Subcutaneous adipose tissue (tissue), 4 donors: ENCODE data around the gene CACNG3. TPM values are rescaled to one million over a fixed set of nuclear protein-coding genes. Genes with fewer than 3 reads are reported as not detected.

ENCODE experiments used
- total RNA-seq, 4 donors: library from RNA; depleted of rRNA; stranded (reverse); fragments of >200 nt; gene quantifications; one replicate each; pipeline ENCODE4 v1.1.0, GENCODE V29; 2016
- TF ChIP-seq, protein P1 (sequence below): fragments of 450-650 bp; IDR thresholded peaks from one replicate; pipeline ENCODE4 v1.5.1; 2016; ENCODE audit warnings: low read depth, mild to moderate bottlenecking, control low read depth, antibody characterized with exemption, moderate library complexity

CACNG3 gene
- total RNA-seq, 4 donors from 2014 or later, result not detected

DNA sequence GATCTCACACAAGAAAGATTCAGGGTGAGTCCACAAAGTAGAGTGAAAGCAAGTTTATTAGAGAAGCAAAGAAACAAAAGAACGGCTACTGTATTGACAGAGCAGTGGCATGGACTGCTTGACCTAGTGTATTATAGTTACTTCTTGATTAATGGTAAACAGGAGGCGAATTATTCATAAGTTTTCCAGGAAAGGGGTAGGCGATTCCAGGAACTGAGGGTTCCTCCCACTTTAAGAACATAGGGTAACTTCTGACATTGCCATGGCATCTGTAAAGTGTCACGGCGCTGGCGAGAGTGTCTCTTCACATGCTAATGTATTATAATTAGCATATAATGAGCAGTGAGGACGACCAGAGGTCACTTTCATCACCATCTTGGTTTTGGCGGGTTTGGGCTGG is 93.2 kb downstream of the CACNG3 start:
- TF ChIP-seq, protein P1, sequence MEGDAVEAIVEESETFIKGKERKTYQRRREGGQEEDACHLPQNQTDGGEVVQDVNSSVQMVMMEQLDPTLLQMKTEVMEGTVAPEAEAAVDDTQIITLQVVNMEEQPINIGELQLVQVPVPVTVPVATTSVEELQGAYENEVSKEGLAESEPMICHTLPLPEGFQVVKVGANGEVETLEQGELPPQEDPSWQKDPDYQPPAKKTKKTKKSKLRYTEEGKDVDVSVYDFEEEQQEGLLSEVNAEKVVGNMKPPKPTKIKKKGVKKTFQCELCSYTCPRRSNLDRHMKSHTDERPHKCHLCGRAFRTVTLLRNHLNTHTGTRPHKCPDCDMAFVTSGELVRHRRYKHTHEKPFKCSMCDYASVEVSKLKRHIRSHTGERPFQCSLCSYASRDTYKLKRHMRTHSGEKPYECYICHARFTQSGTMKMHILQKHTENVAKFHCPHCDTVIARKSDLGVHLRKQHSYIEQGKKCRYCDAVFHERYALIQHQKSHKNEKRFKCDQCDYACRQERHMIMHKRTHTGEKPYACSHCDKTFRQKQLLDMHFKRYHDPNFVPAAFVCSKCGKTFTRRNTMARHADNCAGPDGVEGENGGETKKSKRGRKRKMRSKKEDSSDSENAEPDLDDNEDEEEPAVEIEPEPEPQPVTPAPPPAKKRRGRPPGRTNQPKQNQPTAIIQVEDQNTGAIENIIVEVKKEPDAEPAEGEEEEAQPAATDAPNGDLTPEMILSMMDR, result no peak

DNA sequence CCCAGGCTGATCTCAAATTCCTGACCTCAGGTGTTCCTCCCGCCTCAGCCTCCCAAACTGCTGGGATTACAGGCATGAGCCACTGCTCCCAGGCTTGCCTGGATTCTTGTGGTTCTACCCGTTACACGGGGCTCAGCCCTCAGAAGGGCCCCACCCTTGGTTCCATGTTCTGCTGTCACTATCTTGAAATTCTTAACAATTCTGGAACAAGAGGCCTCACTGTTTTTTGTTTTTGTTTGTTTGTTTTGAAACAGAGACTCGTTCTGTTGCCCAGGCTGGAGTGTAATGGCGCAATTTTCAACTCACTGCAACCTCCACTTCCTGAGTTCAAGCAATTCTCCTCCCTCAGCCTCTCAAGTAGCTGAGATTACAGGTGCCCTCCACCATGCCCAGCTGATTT is 96.6 kb downstream of the CACNG3 start:
- TF ChIP-seq, protein P1, result no peak

DNA sequence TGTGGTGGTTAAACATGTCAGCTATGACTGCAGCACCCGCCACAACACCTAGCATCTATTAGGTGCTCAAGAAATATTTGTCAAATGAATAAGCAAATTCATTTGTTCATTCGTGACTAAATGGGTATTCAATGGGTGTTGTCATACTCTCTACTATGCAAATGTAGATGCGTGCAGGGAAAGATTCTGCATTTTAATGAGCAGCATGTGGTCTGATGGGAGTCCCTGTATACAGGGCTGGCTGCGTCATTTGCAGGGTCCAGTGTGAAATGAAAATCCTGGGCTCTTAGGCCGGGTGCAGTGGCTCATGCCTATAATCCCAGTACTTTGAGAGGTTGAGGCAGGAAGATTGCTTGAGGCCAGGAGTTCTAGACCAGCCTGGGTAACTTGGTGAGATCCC is 97.5 kb downstream of the CACNG3 start:
- TF ChIP-seq, protein P1, result no peak

DNA sequence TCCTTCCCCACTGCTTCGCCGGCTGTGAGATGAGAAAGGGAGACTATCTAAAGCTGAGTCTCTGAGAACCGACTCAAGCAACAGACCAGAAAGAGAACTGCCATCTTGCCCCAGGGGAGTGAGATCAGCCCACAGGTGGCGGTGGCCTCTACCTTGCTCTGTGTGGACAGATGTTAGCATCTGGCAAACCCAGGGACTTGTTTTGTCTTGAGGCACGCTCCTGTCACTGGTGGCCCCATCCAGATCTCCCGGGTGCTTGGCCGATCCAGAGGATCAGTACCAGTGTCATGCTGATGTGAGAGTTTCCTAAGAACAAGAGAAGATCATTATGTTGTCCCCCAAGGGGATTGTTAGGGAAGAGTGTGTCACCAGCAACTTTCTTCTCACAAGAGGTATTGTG is 101.4 kb downstream of the CACNG3 start:
- TF ChIP-seq, protein P1, result no peak

DNA sequence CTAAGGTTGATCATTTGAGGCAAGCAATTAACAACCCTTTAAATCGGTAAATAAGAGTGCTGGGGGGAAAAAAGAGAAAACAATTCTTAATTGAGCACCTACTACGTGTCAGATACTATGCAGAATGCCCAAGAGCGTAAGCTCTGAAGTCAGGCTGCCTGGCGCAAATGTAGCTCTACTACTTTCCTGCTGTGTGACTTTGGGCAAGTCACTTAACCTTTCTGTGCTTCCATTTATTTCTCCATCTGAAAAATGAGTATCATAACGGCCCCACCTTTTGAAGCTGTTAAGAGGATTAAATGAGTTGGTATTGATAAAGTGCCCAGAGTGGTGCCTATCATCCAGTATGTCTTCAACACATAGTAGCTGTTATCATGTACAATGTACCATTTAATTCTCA is 102.0 kb downstream of the CACNG3 start:
- TF ChIP-seq, protein P1, result no peak

DNA sequence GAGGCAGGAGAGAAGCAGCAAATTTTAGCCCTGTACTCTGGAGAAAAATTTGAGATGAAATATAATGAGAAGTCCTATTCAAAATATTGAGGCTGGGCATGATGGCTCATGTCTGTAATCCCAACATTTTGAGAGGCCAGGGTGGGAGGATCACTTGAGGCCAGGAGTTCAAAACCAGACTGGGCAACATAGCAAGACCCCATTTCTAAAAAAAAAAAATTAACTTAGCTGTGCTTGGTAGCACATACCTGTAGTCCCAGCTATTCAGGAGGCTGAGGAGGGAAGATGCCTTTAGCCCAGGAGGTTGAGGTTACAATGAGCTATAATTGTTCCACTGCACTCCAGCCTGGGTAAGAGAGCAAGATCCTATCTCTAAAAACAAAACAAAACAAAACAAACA is 103.4 kb downstream of the CACNG3 start:
- TF ChIP-seq, protein P1, result no peak

DNA sequence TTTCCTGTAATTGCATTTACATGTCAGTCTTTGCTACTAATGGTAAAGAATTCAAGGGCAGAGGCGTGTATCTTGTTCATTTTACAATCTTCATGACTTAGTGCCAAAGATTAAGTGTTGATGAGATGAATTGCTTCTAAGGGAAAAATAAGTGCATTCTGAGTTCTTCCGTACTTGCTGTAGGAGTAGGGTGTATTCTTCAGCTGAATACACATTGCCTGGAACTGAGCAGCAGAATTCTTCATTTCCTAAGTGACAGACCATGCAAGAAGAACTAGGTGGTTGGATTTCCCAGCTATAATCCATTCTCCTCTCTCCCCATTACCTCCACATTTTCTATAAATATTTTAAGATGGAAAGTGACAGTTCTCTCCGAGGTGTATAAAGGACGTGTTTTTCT is 104.8 kb downstream of the CACNG3 start:
- TF ChIP-seq, protein P1, result no peak
